Mesodermal cell (in vitro differentiated cells): ENCODE measurements around the gene MEST.

Experiments
- H3K27ac ChIP-seq: 2 replicates; pipeline ENCODE4 v1.7.0; 2013; ENCODE audit warnings: mild to moderate bottlenecking, low read depth, low read length, moderate library complexity; ENCODE audit not compliant: severe bottlenecking
- H3K36me3 ChIP-seq: 2 replicates; pipeline ENCODE4 v1.7.1; 2013; ENCODE audit warnings: mild to moderate bottlenecking, low read length, moderate library complexity; ENCODE audit not compliant: control insufficient read depth, insufficient read depth
- H3K4me1 ChIP-seq: one replicate; pipeline ENCODE4 v1.7.1; 2013; ENCODE audit warnings: mild to moderate bottlenecking, low read length; ENCODE audit not compliant: insufficient read depth, control insufficient read depth, poor library complexity, severe bottlenecking
- H3K4me3 ChIP-seq: 2 replicates; pipeline ENCODE4 v1.7.0; 2013; ENCODE audit warnings: low read length, control low read depth, mild to moderate bottlenecking; ENCODE audit not compliant: insufficient read depth, poor library complexity, severe bottlenecking; ENCODE audit errors: extremely low read depth
- H3K9me3 ChIP-seq: 2 replicates; pipeline ENCODE4 v1.7.1; 2013; ENCODE audit warnings: mild to moderate bottlenecking, low read length, moderate library complexity; ENCODE audit not compliant: control insufficient read depth
- WGBS, 2 experiments: methylation state at CpG; one replicate each; pipeline ENCODE4 v1.1.5; 2013; ENCODE audit warnings: missing lambda C conversion rate in 2 of 2; ENCODE audit not compliant: insufficient coverage in 2 of 2; 5-methylcytosine and 5-hydroxymethylcytosine counted together

MEST gene

DNA sequence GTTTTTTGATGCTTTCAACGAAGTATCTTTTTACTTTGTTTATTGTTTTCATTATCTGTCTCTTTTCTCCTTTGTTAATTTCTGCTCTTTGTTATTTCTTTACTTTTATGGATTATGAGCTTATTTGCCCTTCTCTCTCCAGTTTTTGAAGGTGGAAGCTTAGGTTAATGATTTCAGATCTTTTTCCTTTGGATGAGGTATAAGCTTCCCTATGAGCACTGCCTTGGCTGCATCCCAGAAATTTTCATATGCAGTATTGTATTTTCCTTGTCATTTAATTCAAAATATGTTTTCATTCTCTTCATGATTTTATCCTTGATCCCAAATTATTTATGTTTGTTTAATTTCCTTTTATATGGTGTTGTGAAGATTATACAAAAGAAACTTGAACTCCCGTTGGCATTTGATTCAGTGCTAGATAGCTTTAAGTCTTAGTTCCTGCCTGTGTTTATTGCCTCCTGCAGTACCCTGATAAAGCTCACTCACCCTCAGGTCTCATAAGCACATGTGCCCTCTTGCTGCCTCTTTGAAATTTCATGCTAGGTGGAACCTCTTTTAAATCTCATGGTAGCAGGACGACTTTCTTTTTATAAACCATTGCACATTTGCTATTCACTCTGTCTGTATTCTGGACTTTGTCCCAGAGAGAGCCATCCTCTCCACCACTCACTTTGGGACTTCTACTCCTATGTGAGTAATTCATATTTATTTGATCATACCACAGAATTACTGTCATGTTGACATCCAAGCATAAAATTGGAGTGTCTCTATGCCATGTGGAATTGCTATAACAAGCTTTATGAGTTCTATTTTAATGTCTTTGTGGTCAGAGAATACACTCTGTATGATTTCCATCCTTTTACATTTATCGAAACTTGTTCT is 28.1 kb upstream of the MEST start:
- Histone ChIP-seq H3K4me1 (no peaks in the 10 kb centered on the region), H3K9me3 (peaks cover 2% of the 10 kb centered on the region), H3K36me3 (no peaks in the 10 kb centered on the region), H3K4me3 (no peak overlapping the region), H3K27ac (no peak overlapping the region)
- WGBS, 2 experiments = 80 to 100% methylated on average over 1 of the region's 4 CpGs

DNA sequence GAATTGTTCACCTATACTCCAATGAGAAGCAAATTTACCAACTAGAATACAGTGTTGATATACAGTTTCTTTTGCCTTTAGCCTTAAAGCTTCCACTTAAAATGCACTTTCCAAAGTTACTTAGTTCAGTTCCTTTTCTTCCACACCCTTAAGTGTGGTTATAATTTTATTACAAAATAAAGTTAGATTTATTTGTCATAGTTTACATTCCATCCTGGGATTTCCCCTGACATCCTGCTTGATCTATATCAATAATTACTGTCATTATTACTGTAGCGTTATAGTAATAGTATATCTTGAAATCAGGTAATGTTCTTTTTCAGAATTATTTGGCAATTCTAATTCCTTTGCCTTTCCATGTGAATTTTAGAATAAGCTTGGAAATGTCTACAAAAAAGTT is 23.3 kb upstream of the MEST start:
- WGBS, 2 experiments = no CpG with 5 or more reads among the region's 1 CpG
- H3K27ac ChIP-seq = no peak overlapping the region
- H3K4me3 ChIP-seq = no peak overlapping the region

DNA sequence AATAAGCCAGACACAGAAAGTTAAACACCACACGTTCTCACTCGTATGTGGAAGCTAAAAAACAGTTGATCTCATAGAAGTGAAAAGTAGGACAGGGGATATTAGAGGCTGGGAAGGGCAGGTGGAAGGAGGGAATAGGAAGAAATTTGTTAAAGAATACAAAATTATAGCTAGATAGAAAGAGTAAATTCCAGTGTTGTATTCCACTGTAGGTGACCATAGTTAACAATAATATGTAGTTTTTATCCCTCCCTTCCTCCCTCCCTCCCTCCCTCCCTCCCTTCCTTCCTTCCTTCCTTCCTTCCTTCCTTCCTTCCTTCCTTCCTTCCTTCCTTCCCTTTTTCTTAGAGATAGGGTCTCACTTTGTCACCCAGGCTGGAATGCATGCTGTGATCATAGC is 19.9 kb upstream of the MEST start:
- H3K27ac ChIP-seq = no peak overlapping the region
- H3K4me3 ChIP-seq = no peak overlapping the region
- H3K4me1 ChIP-seq = no peaks in the 10 kb centered on the region
- 89 to 100% methylated on average over 2 of the region's 2 CpGs for WGBS, 2 experiments
- no peaks in the 10 kb centered on the region for H3K9me3 ChIP-seq
- H3K36me3 ChIP-seq = no peaks in the 10 kb centered on the region

More for the DNA sequence above, 23.3 kb upstream of the MEST start:
- Histone ChIP-seq H3K9me3 (no peaks in the 10 kb centered on the region), H3K4me1 (no peaks in the 10 kb centered on the region), H3K36me3 (no peaks in the 10 kb centered on the region)

DNA sequence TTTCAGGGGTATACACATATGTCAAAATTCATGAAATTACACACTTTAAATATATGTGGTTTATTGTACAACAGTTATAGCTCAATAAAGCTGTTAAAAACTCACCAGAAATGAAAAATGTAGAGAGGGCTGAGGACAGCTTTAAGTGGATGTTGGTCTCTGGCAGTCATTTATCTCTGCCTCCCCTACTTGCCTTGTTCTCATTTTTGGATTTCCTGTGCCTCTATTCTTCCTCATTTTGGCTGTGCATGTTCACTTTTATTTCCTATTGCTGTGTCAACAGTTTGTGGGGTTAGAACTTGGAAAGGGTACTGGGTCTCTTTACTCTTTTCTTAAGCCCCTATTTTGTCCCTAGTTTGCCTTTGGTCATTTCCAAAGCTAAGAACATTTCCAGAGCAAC is 18.6 kb upstream of the MEST start:
- no peak overlapping the region for H3K4me3 ChIP-seq
- H3K36me3 ChIP-seq = no peaks in the 10 kb centered on the region
- peaks cover 4% of the 10 kb centered on the region for H3K9me3 ChIP-seq
- no peaks in the 10 kb centered on the region for H3K4me1 ChIP-seq
- no peak overlapping the region for H3K27ac ChIP-seq

DNA sequence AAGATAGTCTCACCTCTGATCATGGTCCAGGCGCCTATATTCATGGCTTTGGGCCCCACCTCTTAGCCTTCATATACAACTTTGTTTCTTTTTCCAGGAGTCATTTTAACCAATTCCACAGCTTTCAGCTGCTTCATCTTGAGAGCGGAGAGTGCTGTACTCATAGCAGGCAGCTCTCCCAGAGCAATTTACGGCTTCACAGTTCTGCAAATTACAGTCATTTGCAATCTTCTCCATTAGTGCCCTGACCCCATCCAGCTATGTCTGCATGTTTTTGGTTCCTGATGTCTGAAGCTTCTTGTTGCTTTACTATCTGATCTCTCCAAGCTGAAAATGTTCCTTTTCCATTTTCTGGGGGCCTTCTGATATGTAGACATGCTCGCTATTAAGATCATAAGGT is 18.0 kb upstream of the MEST start:
- no peak overlapping the region for H3K4me3 ChIP-seq
- WGBS, 2 experiments = 80 to 81% methylated on average over 3 of the region's 4 CpGs

DNA sequence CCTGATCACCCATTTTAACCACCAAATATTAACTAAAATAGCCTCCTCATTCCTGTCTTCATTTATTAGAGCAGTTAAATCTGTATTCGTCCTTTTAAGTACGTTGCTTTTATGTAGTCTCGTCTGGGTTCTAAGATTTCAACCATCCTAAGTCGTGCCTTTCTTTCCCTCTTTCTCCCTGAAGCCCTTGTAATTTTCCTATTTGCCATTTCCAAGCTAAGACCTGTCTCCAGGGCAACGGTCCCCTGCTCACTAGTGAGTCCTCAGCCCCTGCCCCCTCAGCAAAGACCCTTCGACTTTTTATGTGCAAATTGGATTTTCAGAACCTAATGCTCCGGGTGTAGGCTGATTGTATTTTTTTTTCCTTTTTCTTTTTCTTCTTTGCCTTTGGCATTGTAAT is 16.1 kb upstream of the MEST start:
- Histone ChIP-seq H3K4me1 (no peaks in the 10 kb centered on the region), H3K36me3 (no peaks in the 10 kb centered on the region), H3K4me3 (no peak overlapping the region), H3K27ac (no peak overlapping the region), H3K9me3 (peaks cover 4% of the 10 kb centered on the region)
- WGBS, 2 experiments = 79 to 81% methylated on average over 3 to 5 of the region's 7 CpGs

More for the DNA sequence above, 18.0 kb upstream of the MEST start:
- no peaks in the 10 kb centered on the region for H3K4me1 ChIP-seq
- no peaks in the 10 kb centered on the region for H3K36me3 ChIP-seq
- peaks cover 4% of the 10 kb centered on the region for H3K9me3 ChIP-seq
- H3K27ac ChIP-seq = no peak overlapping the region

DNA sequence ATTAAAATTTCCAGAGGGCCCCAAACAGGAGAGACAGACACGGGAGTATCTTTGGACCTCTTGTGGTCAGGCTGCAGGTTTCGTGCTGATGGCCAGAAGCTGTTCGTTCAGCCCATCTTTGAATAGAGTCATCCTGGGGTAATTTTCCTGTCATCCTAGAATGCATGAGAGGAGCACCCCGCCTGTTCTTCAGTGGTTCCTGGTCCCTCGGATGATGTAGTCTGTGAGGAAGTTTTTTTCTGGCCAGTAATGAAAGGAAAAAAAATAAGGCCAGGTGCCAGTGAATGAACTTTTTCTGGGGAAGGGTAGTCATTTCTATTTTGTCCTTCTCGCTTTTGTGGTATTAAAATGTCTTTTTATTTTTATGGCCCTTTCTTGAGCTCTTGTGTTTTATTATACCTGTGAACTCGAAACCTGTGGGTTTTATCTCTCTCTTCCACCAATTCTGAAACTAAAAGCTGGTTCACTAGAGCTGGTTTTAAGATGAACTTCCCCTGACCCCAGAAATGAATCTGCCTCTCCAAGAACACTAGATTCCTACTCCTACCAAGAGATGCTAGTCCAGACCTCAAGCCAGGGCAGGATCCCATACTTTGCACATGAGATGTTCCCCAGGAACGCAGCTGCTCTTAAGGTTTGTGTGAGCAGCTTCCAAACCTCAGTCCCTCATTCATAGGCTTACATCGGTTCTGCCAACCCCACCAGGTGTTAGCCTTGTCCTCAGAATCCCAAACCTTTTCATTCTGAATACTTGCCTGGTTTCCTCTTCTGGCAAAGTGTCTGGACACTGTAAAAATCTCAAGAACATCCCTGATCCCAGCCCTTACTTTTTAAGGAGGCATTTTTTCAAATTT is 15.4 kb upstream of the MEST start:
- no peak overlapping the region for H3K4me3 ChIP-seq
- WGBS, 2 experiments = 62 to 70% methylated on average over 7 to 8 of the region's 9 CpGs
- H3K27ac ChIP-seq = no peak overlapping the region
- H3K9me3 ChIP-seq = peaks cover 4% of the 10 kb centered on the region
- H3K4me1 ChIP-seq = no peaks in the 10 kb centered on the region
- no peaks in the 10 kb centered on the region for H3K36me3 ChIP-seq

DNA sequence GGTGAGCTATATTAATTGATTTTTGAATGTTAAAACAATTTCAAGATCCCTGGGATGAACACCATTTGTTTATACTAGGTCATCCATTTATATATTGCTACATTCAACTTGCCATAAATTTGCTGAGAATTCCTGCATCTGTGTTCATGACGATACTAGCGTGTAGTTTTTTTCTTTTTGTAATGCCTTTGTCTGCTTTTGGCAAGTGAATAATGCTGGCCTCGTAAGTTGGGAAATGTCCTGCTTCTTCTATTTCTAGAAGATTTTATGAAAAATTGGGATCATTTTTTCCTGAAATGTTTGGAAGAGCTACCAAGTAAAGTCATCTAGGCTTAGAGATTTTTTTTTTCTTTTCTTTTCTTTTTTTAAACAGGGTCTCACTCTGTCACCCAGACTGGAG is 12.9 kb upstream of the MEST start:
- no peaks in the 10 kb centered on the region for H3K36me3 ChIP-seq
- WGBS, 2 experiments = 76 to 94% methylated on average over 2 to 3 of the region's 3 CpGs
- peaks cover 5% of the 10 kb centered on the region for H3K4me1 ChIP-seq
- no peak overlapping the region for H3K27ac ChIP-seq
- H3K4me3 ChIP-seq = no peak overlapping the region
- peaks cover 4% of the 10 kb centered on the region for H3K9me3 ChIP-seq

DNA sequence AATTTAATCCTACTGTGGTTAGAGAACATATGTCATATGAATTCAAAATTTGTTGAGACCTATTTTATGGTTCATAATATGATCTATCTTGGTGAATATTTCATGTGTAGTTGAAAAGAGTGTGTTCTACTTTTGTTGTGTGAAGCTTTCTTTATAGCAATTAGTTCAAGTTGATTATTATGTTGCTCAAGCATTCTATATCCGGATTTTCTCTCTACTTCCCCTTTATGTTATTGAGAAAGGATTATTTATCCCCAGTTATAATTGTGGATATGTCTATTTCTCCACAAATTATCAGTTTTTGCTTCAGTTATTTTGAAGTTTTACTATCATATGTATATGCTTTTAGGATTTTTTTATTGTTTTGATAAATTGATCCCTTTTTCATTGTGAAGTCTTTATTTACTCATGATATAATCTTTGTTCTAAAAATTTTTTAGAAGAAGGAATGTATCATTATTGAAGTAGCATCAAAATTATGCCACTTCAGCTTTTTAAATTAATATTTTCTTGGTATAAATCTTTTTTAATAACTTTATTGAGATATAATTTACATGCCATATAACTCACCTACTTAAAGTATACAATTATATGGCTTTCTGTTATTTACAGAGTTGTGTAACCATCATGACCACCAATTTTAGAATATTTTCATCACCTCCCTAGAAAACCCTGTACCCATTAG is 12.0 kb upstream of the MEST start:
- Histone ChIP-seq H3K4me1 (peaks cover 7% of the 10 kb centered on the region), H3K27ac (no peak overlapping the region), H3K36me3 (no peaks in the 10 kb centered on the region), H3K9me3 (peaks cover 4% of the 10 kb centered on the region), H3K4me3 (no peak overlapping the region)
- no CpG with 5 or more reads among the region's 1 CpG for WGBS, 2 experiments

DNA sequence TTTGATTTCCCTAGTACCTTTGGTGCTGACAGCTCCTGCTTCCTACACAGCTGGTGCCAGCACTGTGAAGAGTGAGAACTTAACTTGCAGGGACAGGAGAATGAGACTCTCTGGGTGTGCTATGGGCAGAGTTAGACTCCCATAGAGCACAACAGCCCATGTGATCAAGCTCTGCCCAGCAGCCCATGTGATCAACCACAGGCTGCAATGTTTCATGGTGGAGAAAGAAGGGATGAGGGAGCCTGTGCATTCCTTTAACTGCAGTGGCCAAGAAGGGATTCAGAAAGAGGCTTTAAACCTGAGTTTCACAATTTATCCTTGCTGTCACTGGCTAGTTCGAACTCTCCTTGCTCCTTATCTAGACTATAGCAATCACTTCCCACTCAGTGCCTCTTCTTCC is 10.0 kb upstream of the MEST start:
- H3K4me1 ChIP-seq = peaks cover 10% of the 10 kb centered on the region
- no peak overlapping the region for H3K4me3 ChIP-seq
- H3K36me3 ChIP-seq = no peaks in the 10 kb centered on the region
- peaks cover 4% of the 10 kb centered on the region for H3K9me3 ChIP-seq
- H3K27ac ChIP-seq = no peak overlapping the region
- WGBS, 2 experiments = 100% methylated on average over 1 of the region's 1 CpG
